HepG2 (cell line): Measurements from ENCODE around the gene PIK3CA. TPM values are rescaled to one million over a fixed set of nuclear protein-coding genes. Genes with fewer than 3 reads are reported as not detected.
"Not testable (repeated sequence)": the region's sequence is repeated elsewhere in the genome, so short reads cannot be mapped to it uniquely, and the experiment has no call there.

ENCODE experiments used
- ATAC-seq: fragments of 200-7000 bp; cut with Tn5 transposase; 3 replicates; pipeline ENCODE4 v1.9.1; 2020; ENCODE audit warnings: mild to moderate bottlenecking, moderate library complexity
- BruUV-seq: library from RNA; stranded (reverse); fragments of 400-500 nt; replicated peaks from 2 replicates; lab custom pipeline; 2021; lab: Mats Ljungman, UMichigan
- CTCF ChIA-PET: fragments of 300-600 bp; formaldehyde crosslinking; extraction: SDS; loops from one replicate; lab custom pipeline; 2021; ENCODE audit warnings: low total read pairs, inconsistent platforms, low intra/inter-chr PET ratio; lab: Yijun Ruan, JAX
- POLR2A ChIA-PET: fragments of 350-600 bp; sonication (Branson Sonifier 250); formaldehyde crosslinking; loops from one replicate; lab custom pipeline; 2020; ENCODE audit warnings: antibody characterized with exemption, inconsistent platforms; lab: Yijun Ruan, JAX
- DNase-seq: peaks from one replicate; pipeline ENCODE4 v3.0.0-alpha.2; 2015; ENCODE audit warnings: low spot score
- FAIRE-seq: peaks from 3 replicates; lab custom pipeline; 2011; peaks lifted over from hg19 to GRCh38; lab: Jason Lieb, UNC
- H2AFZ ChIP-seq: one replicate; pipeline ENCODE4 v1.6.1; 2011; ENCODE audit warnings: low read length, inconsistent platforms
- H3K27ac ChIP-seq: fragments of 300-600 bp; 3 replicates; pipeline ENCODE4 v1.8.0; 2011; ENCODE audit warnings: mixed run types, mild to moderate bottlenecking, mixed read lengths, low read length, inconsistent platforms; ENCODE audit not compliant: insufficient read depth; ENCODE audit errors: extremely low read length
- H3K27me3 ChIP-seq, 2 experiments: fragments of 200-600 bp in 1 of 2; 2 replicates in 1 of 2; 3 replicates in 1 of 2; pipeline versions ENCODE4 v1.6.0 to v1.8.0; 2011; ENCODE audit warnings: low read length in 2 of 2, mild to moderate bottlenecking in 2 of 2, moderate library complexity in 2 of 2, inconsistent platforms in 1 of 2; ENCODE audit not compliant: insufficient read depth in 2 of 2, control insufficient read depth in 1 of 2
- H3K36me3 ChIP-seq, 2 experiments: fragments of 200-600 bp in 1 of 2; replicated peaks in 1 of 2; 2 replicates in 1 of 2; 3 replicates in 1 of 2; pipeline versions ENCODE4 v1.5.1 to v1.8.0; 2011; ENCODE audit warnings: low read length in 2 of 2, inconsistent platforms in 1 of 2; ENCODE audit not compliant: insufficient read depth in 2 of 2, control insufficient read depth in 1 of 2
- H3K4me1 ChIP-seq: 2 replicates; pipeline ENCODE4 v1.5.1; 2012; ENCODE audit warnings: low read length, inconsistent platforms; ENCODE audit not compliant: insufficient read depth
- H3K4me2 ChIP-seq: 2 replicates; pipeline ENCODE4 v1.6.0; 2011; ENCODE audit warnings: low read depth, low read length, inconsistent platforms
- H3K4me3 ChIP-seq, 3 experiments: fragments of 200-600 bp in 1 of 3; sonication (generic), shearing (Covaris generic) in 1 of 3; replicated peaks in 1 of 3; 2 replicates each; pipeline ENCODE4 v1.5.1; 2011 to 2016; ENCODE audit warnings: low read length in 3 of 3, inconsistent platforms in 2 of 3, low read depth in 2 of 3, mild to moderate bottlenecking in 2 of 3, control low read depth in 1 of 3, mixed read lengths in 1 of 3; ENCODE audit not compliant: insufficient read depth in 1 of 3
- H3K79me2 ChIP-seq: one replicate; pipeline ENCODE4 v1.6.1; 2011; ENCODE audit warnings: low read length, inconsistent platforms; ENCODE audit not compliant: insufficient read depth
- H3K9ac ChIP-seq: 2 replicates; pipeline ENCODE4 v1.6.0; 2011; ENCODE audit warnings: mild to moderate bottlenecking, low read depth, low read length, inconsistent platforms; ENCODE audit not compliant: insufficient read depth
- H3K9me3 ChIP-seq: 2 replicates; pipeline ENCODE4 v1.5.1; 2012; ENCODE audit warnings: mild to moderate bottlenecking, low read length
- H4K20me1 ChIP-seq: 2 replicates; pipeline ENCODE4 v1.6.0; 2011; ENCODE audit warnings: inconsistent platforms, mild to moderate bottlenecking, low read length, moderate library complexity; ENCODE audit not compliant: insufficient read depth
- CEBPB ChIP-seq: IDR thresholded peaks from 2 replicates; pipeline ENCODE4 v1.6.1; 2011; ENCODE audit warnings: low read depth, low read length, improper control_type of control experiment, borderline replicate concordance
- CEBPG ChIP-seq: IDR thresholded peaks from 2 replicates; pipeline ENCODE4 v1.6.1; 2016
- CREB1 ChIP-seq, 2 experiments: fragments of 450-650 bp in 1 of 2; IDR thresholded peaks; 2 replicates each; pipeline ENCODE4 v1.6.1; 2016 to 2017; ENCODE audit warnings: control low read depth in 1 of 2, mild to moderate bottlenecking in 1 of 2, missing compliant biosample characterization in 1 of 2, missing genetic modification characterization in 1 of 2
- FOSL2 ChIP-seq: sonication (generic); formaldehyde crosslinking; IDR thresholded peaks from 2 replicates; pipeline ENCODE4 v1.4.0; 2020; ENCODE audit warnings: missing genetic modification reagents
- WGBS: methylation state at CpG from one replicate; pipeline ENCODE4 v1.1.6; 2017; ENCODE audit warnings: low lambda C conversion rate; 5-methylcytosine and 5-hydroxymethylcytosine counted together
- in situ Hi-C: cut with HindIII; loops from 2 replicates; pipeline ENCODE4 v1.10.0; 2017; ENCODE audit warnings: low pct_unique_long_range_greater_than_20kb; ENCODE audit not compliant: extremely low pct_ligation_motif_present
- intact Hi-C: fragments of 100-400 bp; cut with micrococcal nuclease; formaldehyde crosslinking; loops from one replicate; pipeline ENCODE4 v1.10.0; 2022; ENCODE audit not compliant: unreplicated experiment
- polyA plus RNA-seq, 8 experiments: library from polyadenylated mRNA; depleted of rRNA in 3 of 8; stranded (reverse) in 7 of 8; unstranded in 1 of 8; fragments of >200 nt; fragmentation: Illumina TruSeq in 4 of 8; extraction: Trizol in 4 of 8; gene quantifications; 2 replicates each; pipeline versions ENCODE4 v1.2.1 to v1.2.3, GENCODE V29; 2011 to 2016; ENCODE audit warnings: low read depth in 4 of 8, missing spikeins in 1 of 8, mixed read lengths in 1 of 8; ENCODE audit not compliant: insufficient read depth in 1 of 8
- total RNA-seq, 5 experiments: library from RNA; depleted of rRNA; stranded (reverse); fragments of >200 nt; fragmentation: Illumina TruSeq; extraction: Trizol; gene quantifications; 2 replicates each; pipeline ENCODE4 v1.2.3, GENCODE V29; 2016; ENCODE audit warnings: low read depth in 1 of 5
- TF ChIP-seq, protein P1 (sequence below): sonication (generic); formaldehyde crosslinking; conservative IDR thresholded peaks from 2 replicates; pipeline ENCODE4 v1.8.0; 2022; ENCODE audit warnings: mild to moderate bottlenecking, moderate library complexity, missing genetic modification reagents

The PIK3CA gene
- total and polyA plus RNA-seq, 2 of the 13 experiments (the other 11 are each of a cell fraction or from before 2014, with no cell fraction given) = 5.7 to 11.4 TPM

GRCh38 chr3:179259959-179260756, 112.0 kb downstream of the PIK3CA start:
- H3K79me2 ChIP-seq; H2AFZ ChIP-seq; intact Hi-C loops; H3K9me3 ChIP-seq; H4K20me1 ChIP-seq; H3K27ac ChIP-seq; H3K36me3 ChIP-seq; CTCF ChIA-PET; in situ Hi-C loops; FAIRE-seq; DNase-seq; H3K27me3 ChIP-seq; TF ChIP-seq CREB1 (CRISPR knock-in tag; IDR thresholded peaks at IDR 0.05): not testable (repeated sequence)
- WGBS = 76% methylated on average over 9 of the region's 9 CpGs
- ATAC-seq = peak; percentile 19
- peak overlapping the region; percentile 61 to 75 (median 74); a peak in 3 of 6 replicates for H3K4me3 ChIP-seq
- H3K9ac ChIP-seq = 0 out of 2 replicates have a peak overlapping the region, but pooled peaks have one; percentile 62
- POLR2A ChIA-PET = interaction anchor here (0.8 to 1.6 kb wide), 3 partner anchors 8 to 20 kb away, joined by 3 to 6 read pairs (median 3); partner anchors contain the start of gene KCNMB3
- H3K4me2 ChIP-seq = peak overlapping the region; percentile 76
- TSS peak; percentile 75 for BruUV-seq
- peaks cover 57% of the 10 kb centered on the region for H3K4me1 ChIP-seq
- TF ChIP-seq, protein P1, sequence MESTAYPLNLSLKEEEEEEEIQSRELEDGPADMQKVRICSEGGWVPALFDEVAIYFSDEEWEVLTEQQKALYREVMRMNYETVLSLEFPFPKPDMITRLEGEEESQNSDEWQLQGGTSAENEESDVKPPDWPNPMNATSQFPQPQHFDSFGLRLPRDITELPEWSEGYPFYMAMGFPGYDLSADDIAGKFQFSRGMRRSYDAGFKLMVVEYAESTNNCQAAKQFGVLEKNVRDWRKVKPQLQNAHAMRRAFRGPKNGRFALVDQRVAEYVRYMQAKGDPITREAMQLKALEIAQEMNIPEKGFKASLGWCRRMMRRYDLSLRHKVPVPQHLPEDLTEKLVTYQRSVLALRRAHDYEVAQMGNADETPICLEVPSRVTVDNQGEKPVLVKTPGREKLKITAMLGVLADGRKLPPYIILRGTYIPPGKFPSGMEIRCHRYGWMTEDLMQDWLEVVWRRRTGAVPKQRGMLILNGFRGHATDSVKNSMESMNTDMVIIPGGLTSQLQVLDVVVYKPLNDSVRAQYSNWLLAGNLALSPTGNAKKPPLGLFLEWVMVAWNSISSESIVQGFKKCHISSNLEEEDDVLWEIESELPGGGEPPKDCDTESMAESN (CRISPR knock-in tag) = 0 out of 2 replicates have a peak, but pooled peaks have one; percentile 10
- peak; percentile 56 for TF ChIP-seq CEBPB
- 0 out of 2 replicates have a peak, but pooled peaks have one; percentile 4 for TF ChIP-seq CREB1 (IDR thresholded peaks at IDR 0.05)
- peak; percentile 46 for TF ChIP-seq CEBPG
- 0 out of 2 replicates have a peak, but pooled peaks have one; percentile 15 for TF ChIP-seq FOSL2 (CRISPR knock-in tag)
- TF ChIP-seq, all 625 proteins: peak for 5; not testable (repeated sequence) for 620
